ENCODE data around the gene PPP1R7. TPM values are rescaled to one million over a fixed set of nuclear protein-coding genes. Genes with fewer than 3 reads are reported as not detected.

Gene PPP1R7
- total RNA-seq, 1 experiment from 2014 or later: 65.4 TPM

DNA sequence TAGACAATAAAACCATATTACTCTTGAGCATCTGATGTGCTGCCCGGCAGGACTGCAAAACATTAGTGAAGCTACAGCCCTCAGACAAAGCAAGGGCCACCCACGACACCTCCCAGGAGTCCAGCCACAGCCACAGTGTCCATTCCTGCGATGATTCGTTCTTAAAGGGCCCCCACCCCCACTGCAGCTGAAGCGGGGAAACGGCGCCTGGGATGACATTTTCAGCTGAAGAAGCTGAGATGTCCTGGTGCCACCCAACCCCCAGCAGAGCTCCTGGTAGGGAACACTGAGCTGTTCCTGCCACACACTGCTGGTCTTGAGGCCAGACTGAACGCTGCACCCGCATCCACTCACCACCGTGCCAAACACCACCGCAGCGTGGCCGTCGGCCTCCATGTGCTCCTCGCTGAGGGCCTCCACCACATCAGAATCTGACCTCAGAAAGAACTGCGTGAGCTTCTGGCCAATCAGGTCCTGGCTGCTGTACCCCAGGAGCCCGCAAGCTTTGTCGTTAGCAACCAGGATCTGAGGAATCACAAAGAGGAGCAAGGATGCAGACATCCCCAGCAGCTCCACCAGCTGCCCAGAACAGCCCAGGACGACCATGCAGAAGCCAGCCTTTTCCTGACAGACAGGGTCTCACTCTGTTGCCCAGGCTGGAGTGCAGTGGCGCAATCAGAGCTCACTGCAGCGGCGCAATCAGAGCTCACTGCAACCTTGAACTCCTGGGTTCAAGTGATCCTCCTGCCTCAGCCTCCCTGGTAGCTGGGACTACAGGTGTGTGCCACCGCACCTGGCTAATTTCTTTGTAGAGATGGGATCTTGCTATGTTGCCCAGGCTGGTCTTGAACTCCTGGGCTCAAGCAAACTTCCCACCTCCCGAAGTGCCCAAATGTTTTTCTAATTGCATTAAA lies 10.5 kb upstream of the PPP1R7 start:
- TF ChIP-seq CTCF (IDR thresholded peaks at IDR 0.05; ENCODE audit: unreplicated experiment): no peak
- Mint-ChIP-seq H3K27ac (ENCODE audit: unreplicated experiment) (no peak overlapping the region), H3K4me1 (ENCODE audit: low read depth, unreplicated experiment) (no peaks in the 10 kb centered on the region), H3K9me3 (ENCODE audit: low read depth, unreplicated experiment) (no peaks in the 10 kb centered on the region), H3K36me3 (ENCODE audit: insufficient read depth, unreplicated experiment) (no peaks in the 10 kb centered on the region), H3K4me3 (ENCODE audit: low read depth, unreplicated experiment) (no peak overlapping the region), H3K27me3 (ENCODE audit: unreplicated experiment) (no peaks in the 10 kb centered on the region)
- CTCF ChIA-PET: no interaction called here
- no TSS peak for BruUV-seq (replicated peaks)
- DNase-seq: no peak
- intact Hi-C loops (cut with micrococcal nuclease; ENCODE audit: unreplicated experiment): no loop called here

DNA sequence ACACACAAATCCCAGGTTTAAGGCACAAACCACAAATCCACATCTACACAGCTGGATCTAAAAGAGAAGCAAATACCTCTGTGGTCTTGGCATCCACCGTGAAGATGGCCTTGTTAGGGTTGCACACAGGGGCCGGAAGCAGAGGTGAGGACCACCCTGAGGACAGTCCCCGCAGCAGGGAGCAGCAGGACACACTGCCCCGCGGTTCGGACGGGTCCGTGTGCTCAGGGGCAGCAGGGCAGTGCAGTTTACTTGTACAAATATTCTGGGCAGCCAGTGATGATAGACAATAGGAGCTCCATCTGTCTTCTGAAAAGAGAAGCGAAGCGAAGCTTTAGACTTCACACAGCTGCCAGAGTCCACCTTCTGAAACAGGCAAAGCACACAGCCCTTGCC lies 9.8 kb upstream of the PPP1R7 start:
- no peak for DNase-seq
- intact Hi-C loops (cut with micrococcal nuclease; ENCODE audit: unreplicated experiment): no loop called here
- Mint-ChIP-seq H3K27ac (ENCODE audit: unreplicated experiment) (no peak overlapping the region), H3K36me3 (ENCODE audit: insufficient read depth, unreplicated experiment) (no peaks in the 10 kb centered on the region), H3K27me3 (ENCODE audit: unreplicated experiment) (no peaks in the 10 kb centered on the region), H3K4me1 (ENCODE audit: low read depth, unreplicated experiment) (no peaks in the 10 kb centered on the region), H3K9me3 (ENCODE audit: low read depth, unreplicated experiment) (no peaks in the 10 kb centered on the region), H3K4me3 (ENCODE audit: low read depth, unreplicated experiment) (no peak overlapping the region)
- no peak for TF ChIP-seq CTCF (IDR thresholded peaks at IDR 0.05; ENCODE audit: unreplicated experiment)
- BruUV-seq (replicated peaks): no TSS peak
- CTCF ChIA-PET: no interaction called here

- Mint-ChIP-seq H3K27ac (ENCODE audit: unreplicated experiment) (no peak overlapping the region), H3K4me1 (ENCODE audit: low read depth, unreplicated experiment) (no peaks in the 10 kb centered on the region), H3K4me3 (ENCODE audit: low read depth, unreplicated experiment) (no peak overlapping the region), H3K9me3 (ENCODE audit: low read depth, unreplicated experiment) (no peaks in the 10 kb centered on the region), H3K27me3 (ENCODE audit: unreplicated experiment) (no peaks in the 10 kb centered on the region), H3K36me3 (ENCODE audit: insufficient read depth, unreplicated experiment) (no peaks in the 10 kb centered on the region)
- intact Hi-C loops (cut with micrococcal nuclease; ENCODE audit: unreplicated experiment): no loop called here
- no TSS peak for BruUV-seq (replicated peaks)
- DNase-seq: no peak
- no peak for TF ChIP-seq CTCF (IDR thresholded peaks at IDR 0.05; ENCODE audit: unreplicated experiment)
- CTCF ChIA-PET: interaction anchor here (0.5 kb wide), 1 partner anchor 402 kb away, joined by 7 read pairs; no protein-coding TSS in a partner anchor
Measured at GRCh38 chr2:241141214-241141770, 9.0 kb upstream of the PPP1R7 start.

GRCh38 chr2:241142063-241142462 lies 8.2 kb upstream of the PPP1R7 start:
- H3K27ac Mint-ChIP-seq (ENCODE audit: unreplicated experiment): no peak overlapping the region
- no peaks in the 10 kb centered on the region for H3K4me1 Mint-ChIP-seq (ENCODE audit: low read depth, unreplicated experiment)
- H3K4me3 Mint-ChIP-seq (ENCODE audit: low read depth, unreplicated experiment): no peak overlapping the region
- H3K9me3 Mint-ChIP-seq (ENCODE audit: low read depth, unreplicated experiment): no peaks in the 10 kb centered on the region
- no peak for DNase-seq
- no peak for TF ChIP-seq CTCF (IDR thresholded peaks at IDR 0.05; ENCODE audit: unreplicated experiment)
- intact Hi-C loops (cut with micrococcal nuclease; ENCODE audit: unreplicated experiment): no loop called here
- no TSS peak for BruUV-seq (replicated peaks)
- no peaks in the 10 kb centered on the region for H3K27me3 Mint-ChIP-seq (ENCODE audit: unreplicated experiment)
- CTCF ChIA-PET: no interaction called here
- H3K36me3 Mint-ChIP-seq (ENCODE audit: insufficient read depth, unreplicated experiment): no peaks in the 10 kb centered on the region
